Bone marrow (tissue), 2 donors: ENCODE results near the gene POM121C.
"Not testable (repeated sequence)": the region's sequence is repeated elsewhere in the genome, so short reads cannot be mapped to it uniquely, and the experiment has no call there.

Experiments used
- DNase-seq, 2 donors: peaks; one replicate each; lab custom pipeline; 2025; lab: John Stamatoyannopoulos, UW

The POM121C gene

GRCh38 chr7:75423481-75423880 is 62.6 kb downstream of the POM121C start:
- not testable (repeated sequence) for DNase-seq

GRCh38 chr7:75421798-75422710 is 64.0 kb downstream of the POM121C start:
- not testable (repeated sequence) for DNase-seq

- DNase-seq: not testable (repeated sequence)
Measured at GRCh38 chr7:75420152-75420551, 65.9 kb downstream of the POM121C start.

- DNase-seq: not testable (repeated sequence)
Measured at GRCh38 chr7:75419693-75420092, 66.4 kb downstream of the POM121C start.

- not testable (repeated sequence) for DNase-seq
Measured at GRCh38 chr7:75419210-75419609, 66.9 kb downstream of the POM121C start.

- not testable (repeated sequence) for DNase-seq
Measured at GRCh38 chr7:75418292-75418858, 67.7 kb downstream of the POM121C start.

GRCh38 chr7:75416787-75417186 is 69.3 kb downstream of the POM121C start:
- not testable (repeated sequence) for DNase-seq

- DNase-seq: not testable (repeated sequence)
Measured at GRCh38 chr7:75415829-75416373, 70.2 kb downstream of the POM121C start.

GRCh38 chr7:75415428-75415817 is 70.7 kb downstream of the POM121C start:
- DNase-seq: not testable (repeated sequence)

- not testable (repeated sequence) for DNase-seq
Measured at GRCh38 chr7:75414708-75415427, 71.2 kb downstream of the POM121C start.

- not testable (repeated sequence) for DNase-seq
Measured at GRCh38 chr7:75414204-75414603, 71.9 kb downstream of the POM121C start.

- not testable (repeated sequence) for DNase-seq
Measured at GRCh38 chr7:75410823-75411173, 75.3 kb downstream of the POM121C start.

- not testable (repeated sequence) for DNase-seq
Measured at GRCh38 chr7:75409880-75410822, 75.9 kb downstream of the POM121C start.

- DNase-seq: not testable (repeated sequence)
Measured at GRCh38 chr7:75404663-75405062, 81.4 kb downstream of the POM121C start.

- DNase-seq: not testable (repeated sequence)
Measured at GRCh38 chr7:75403455-75404443, 82.3 kb downstream of the POM121C start.

GRCh38 chr7:75400575-75400974 is 85.5 kb downstream of the POM121C start:
- not testable (repeated sequence) for DNase-seq

GRCh38 chr7:75398771-75399700 is 87.1 kb downstream of the POM121C start:
- DNase-seq: not testable (repeated sequence)

- not testable (repeated sequence) for DNase-seq
Measured at GRCh38 chr7:75397865-75398264, 88.2 kb downstream of the POM121C start.

GRCh38 chr7:75395329-75395728 is 90.8 kb downstream of the POM121C start, which contains the start of gene TRIM73:
Gene TRIM73 (plus strand): TSS chr7:75395629. CDS start chr7:75398934, 3,305 bp downstream.
- not testable (repeated sequence) for DNase-seq
